EH (cell line): ENCODE measurements around the gene GNG7.
A peak's percentile ranks its signal among the peaks of the same experiment; 100 is the strongest.
"Not testable (repeated sequence)": the region's sequence is repeated elsewhere in the genome, so short reads cannot be mapped to it uniquely, and the experiment has no call there.

Experiments used
- DNase-seq: peaks from one replicate; pipeline ENCODE4 v3.0.0-alpha.2; 2015; ENCODE audit warnings: low read depth

GNG7 gene

DNA sequence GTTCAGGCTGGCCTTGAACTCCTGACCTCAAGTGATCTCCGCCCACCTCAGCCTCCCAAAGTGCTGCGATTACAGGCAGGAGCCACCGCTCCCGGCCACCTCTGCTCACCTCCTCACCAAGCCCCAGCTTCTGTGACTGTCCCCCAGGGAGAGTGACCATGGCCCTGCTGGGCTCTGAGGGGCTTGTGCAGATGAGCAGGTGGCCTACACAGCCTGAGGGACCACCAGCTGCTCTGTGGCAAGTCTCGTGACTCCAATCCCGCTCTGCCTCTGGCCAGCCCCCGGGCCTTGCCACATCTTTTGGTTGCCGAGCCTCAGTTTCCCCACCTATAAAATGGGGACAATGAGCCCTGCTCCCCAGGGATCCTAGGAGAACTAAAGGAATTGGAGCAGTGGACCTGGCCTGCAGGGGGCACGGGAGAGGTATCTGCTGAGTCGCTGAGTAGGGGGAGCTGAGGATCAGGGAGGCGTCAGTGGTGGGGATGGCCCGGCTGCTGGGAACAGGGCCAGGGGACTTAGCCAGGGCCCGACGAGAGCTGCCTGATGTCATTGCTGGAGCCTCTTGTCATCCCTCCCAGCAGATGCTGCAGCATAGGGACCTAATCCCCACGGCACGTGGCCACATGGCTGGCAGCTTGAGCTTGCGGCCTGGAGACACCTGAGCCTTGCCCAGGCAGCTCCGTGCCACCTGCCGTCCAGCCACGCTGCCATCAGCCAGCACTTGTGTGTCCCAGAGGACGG, 151.9 kb downstream of the GNG7 start:
- DNase-seq, result no peak

DNA sequence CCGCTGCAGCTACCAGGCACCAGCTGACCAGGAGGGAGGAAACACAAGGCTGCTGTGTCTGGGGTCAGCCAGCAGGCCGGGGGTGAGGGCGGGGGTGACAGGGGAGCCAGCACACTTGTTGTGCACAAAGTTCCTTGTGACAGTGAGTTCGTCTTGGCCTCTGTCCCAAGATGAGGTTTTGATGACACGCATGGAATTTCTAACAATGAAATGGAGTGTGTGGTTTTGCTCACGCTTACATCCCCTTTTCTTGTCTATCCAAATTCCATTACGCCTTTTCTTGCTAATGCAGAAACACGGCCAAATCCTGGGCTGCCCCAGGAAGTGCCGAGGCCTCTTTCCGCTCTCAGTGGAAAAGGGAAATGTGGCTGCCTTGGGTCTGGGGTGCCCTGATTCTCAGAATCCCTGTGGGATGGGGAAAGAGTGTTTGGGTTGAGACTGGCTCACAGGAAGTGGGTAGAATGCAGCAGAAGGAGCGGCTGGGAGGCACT, 152.7 kb downstream of the GNG7 start:
- DNase-seq, result peak; percentile 93

DNA sequence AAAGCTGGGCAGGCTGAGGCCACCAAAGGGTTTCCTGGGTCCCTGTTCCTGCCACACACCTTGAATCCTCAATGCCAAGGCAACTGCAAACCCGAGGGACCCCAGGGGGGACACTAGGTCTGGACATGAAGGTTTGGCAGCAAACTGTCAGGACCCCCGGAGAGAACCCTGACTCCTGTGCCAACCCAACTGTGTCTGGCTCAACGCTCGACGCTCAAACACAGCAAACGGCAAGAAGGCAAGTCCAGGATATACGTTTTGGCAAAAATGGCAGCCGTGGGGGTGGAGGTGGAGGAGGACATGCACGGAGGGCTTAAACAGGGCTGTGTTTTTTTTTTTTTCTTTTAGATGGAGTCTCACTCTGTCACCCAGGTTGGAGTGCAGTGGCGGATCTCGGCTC, 153.5 kb downstream of the GNG7 start:
- DNase-seq, result no peak

DNA sequence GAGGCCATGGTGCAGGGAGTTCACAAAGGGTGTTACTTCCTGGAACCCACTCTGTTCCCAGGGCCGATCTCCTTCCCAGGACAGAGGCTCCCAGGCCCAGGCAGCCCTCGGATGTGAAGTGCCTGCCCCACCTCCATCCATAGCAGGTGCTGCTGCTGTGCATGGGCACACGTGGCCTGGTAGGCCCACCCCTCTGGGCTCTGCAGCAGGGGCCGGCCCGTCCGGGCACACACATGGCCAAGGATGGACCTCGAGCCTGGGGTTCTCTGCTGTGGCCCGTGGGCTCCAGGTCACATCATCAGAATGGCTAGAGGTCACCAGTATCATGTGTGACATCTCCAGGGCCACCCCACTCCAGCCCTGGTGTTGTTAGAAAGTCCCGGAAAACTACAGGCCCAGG, 154.8 kb downstream of the GNG7 start:
- DNase-seq, result no peak

DNA sequence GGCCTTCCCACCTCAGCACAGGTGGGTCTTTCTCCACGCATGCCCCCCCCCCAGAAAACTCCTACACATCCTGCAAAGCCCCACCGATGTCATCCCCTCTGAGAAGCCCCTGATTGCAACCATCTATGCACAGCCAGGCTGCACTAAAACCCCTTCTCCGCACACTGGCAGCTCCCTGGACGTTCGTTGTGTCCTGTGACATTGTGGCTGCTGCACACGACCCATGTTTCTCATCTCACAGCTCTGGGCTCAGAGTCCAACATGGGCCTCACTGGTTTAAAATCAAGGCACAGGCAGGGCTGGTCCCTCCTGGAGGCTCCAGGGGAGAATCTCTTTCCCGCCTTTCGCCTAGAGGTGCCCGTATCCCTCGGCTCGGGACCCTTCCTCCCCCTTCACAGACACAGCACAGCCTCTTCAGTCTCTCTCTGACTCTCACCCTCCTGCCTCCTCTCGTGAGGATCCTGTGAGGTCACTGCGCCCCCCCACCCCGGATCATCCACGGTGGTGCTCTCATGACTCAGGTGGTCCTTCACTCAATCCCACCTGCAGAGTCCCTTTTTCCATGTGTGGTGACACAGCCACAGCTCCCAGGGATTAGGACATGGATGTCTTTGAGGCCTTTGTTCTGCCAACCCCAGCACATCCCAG, 155.3 kb downstream of the GNG7 start:
- DNase-seq, result no peak

DNA sequence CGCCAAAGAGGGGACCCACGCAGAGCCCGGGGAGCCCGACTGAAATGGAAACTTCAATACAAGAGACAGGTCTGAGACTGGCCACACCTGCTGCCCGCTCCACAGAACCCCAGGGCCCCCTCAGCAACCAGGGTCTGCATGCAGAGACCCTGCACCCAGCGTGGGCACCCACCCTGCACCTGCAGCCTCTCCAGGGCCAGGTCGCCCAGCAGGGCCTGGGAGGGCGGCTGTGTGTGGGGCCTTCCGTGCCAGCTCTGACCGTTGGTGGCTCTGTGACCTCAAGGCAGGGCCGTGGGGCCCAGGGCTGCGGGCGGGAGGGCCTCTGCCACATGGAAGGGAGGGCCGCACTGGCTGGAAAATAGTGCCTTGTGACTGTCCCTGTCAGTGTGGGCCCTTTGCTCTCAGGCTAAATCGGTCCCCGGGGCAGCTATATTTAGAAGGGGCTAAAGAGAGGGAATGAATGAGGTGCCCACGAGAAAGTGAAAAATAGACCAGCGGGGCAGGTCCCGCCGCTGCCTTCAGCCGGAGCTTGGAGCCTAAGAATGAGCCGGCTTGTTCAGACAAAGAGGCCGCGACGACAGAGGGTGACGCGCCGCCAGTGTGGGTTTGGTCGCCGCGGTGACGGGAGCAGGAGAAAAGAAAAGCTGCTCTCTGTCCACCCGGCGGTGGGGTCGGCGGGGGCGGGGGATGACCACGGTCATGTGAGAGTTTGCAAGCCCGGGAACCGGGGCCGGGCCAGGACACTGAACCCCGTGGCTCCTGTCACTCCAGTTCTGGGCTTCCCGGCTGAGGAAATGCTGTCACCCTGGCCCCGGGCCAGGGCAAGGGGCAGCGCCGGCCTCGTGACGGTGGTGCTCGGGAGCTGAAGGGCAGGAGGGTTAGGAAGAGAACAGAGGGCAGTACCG, 156.1 kb downstream of the GNG7 start:
- DNase-seq, result no peak

DNA sequence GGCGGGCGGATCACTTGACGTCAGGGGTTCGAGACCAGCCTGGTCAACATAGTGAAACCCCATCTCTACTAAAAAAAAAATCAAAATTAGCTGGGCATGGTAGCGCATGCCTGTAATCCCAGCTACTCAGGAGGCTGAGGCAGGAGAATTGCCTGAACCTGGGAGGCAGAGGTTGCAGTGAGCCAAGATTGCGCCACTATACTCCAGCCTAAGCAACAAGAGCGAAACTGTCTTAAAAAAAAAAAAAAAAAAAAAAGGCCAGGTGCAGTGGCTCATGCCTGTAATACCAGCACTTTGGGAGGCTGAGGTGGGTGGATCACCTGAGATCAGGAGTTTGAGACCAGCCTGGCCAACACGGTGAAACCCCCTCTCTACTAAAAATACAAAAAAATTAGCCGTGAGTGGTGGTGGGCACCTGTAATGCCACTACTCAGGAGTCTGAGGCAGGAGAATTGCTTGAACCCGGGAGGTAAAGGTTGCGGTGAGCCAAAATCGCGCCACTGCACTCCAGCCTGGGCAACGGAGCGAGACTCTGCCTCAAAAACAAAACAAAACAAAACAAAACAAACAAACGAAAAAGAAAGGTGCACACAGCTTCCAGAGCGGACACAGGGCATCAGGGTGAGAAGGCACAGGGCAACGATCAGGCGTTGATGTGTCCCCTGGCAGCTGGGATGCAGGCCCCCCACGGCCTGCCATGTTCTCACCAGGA, 156.9 kb downstream of the GNG7 start:
- DNase-seq, result not testable (repeated sequence)

- DNase-seq, result no peak
These were observed 157.7 kb downstream of the GNG7 start for GRCh38 chr19:2544576-2545415.

- DNase-seq, result peak; percentile 99
These were observed 158.7 kb downstream of the GNG7 start for GRCh38 chr19:2543463-2544442.

GRCh38 chr19:2543072-2543462, 159.4 kb downstream of the GNG7 start:
- not testable (repeated sequence) for DNase-seq

DNA sequence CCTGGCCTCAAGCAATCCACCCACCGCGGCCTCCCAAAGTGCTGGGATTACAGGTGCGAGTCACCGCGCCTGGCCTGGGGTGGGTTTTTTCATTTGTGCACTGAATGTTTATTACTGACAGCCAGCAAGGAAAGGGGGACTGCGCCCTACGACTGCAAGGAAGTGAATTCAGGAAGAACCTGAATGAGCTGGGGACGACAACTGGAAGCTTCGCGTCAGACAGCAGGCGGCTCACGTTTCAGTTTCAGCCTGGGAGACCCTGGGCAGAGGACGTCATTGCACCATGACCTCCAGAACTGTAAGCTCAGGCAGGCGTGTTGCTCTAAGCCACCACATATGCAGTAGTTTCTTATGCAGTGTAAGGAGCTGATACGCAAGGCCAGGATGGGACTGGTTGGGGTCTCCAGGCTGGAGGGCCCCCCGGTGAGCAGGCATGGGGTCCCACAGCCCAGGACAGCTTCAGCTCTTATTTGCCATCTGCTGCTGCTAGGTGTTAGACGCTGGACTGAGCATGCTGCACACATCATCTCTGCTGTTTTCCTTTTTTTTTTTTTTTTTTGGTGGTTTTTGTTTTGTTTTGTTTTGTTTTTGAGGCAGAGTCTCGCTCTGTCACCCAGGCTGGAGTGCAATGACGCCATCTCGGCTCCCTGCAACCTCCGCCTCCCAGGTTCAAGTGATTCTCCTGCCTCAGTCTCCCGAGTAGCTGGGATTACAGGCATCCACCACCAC, 160.0 kb downstream of the GNG7 start:
- no peak for DNase-seq

GRCh38 chr19:2540646-2541454, 161.6 kb downstream of the GNG7 start:
- peak; percentile 99 for DNase-seq

GRCh38 chr19:2540251-2540645, 162.2 kb downstream of the GNG7 start:
- no peak for DNase-seq

DNA sequence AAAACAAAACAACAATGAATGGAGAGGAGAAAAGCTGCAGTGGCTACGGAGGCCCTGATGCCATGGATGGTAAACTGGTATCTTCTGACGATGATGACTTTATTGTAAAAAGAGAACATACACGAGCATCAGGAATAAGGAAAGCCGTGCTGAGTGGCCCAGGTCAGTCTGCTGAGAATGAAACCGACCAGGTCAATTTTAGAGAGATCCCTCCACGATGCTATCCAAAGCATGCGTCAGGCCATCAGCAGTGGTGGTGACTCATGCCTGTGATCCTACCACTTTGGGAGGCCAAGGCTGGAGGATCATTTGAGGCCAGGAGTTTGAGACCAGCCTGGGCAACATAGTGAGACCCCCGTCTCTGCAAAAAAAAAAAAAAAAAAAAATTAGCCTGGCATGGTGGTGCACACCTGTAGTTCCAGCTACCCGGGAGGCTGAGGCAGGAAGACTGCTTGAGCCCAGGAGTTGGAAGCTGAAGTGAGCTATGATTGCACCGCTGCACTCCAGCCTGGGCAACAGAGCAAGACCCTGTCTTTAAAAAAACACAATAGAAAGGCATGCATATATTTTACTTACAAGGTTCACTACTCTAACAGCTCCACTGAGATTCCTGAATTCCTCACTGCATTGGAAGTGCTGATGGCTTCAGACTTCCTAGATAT, 164.3 kb downstream of the GNG7 start:
- DNase-seq, result no peak

DNA sequence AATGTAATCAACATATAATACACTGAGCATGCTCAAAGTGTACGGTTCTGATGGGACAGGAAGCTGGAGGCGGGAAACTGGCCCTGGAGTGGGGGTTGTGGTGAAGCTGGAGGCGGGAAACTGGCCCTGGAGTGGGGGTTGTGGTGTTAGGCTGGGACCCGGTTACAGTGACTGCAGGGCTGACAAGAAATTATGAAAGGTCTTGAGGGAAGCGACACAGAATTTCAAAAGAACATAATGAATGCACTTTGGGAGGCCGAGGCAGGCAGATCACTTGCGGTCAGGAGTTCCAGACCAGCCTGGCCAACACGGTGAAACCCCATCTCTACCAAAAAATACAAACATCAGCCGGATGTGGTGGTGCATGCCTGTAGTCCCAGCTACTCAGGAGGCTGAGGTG, 164.9 kb downstream of the GNG7 start:
- DNase-seq, result not testable (repeated sequence)

GRCh38 chr19:2536461-2536860, 166.0 kb downstream of the GNG7 start:
- no peak for DNase-seq

- DNase-seq, result no peak
These were observed 168.0 kb downstream of the GNG7 start for GRCh38 chr19:2534423-2535013.
